ENCODE data around the gene FDX2.
A peak's percentile ranks its signal among the peaks of the same experiment; 100 is the strongest.

The FDX2 gene

DNA sequence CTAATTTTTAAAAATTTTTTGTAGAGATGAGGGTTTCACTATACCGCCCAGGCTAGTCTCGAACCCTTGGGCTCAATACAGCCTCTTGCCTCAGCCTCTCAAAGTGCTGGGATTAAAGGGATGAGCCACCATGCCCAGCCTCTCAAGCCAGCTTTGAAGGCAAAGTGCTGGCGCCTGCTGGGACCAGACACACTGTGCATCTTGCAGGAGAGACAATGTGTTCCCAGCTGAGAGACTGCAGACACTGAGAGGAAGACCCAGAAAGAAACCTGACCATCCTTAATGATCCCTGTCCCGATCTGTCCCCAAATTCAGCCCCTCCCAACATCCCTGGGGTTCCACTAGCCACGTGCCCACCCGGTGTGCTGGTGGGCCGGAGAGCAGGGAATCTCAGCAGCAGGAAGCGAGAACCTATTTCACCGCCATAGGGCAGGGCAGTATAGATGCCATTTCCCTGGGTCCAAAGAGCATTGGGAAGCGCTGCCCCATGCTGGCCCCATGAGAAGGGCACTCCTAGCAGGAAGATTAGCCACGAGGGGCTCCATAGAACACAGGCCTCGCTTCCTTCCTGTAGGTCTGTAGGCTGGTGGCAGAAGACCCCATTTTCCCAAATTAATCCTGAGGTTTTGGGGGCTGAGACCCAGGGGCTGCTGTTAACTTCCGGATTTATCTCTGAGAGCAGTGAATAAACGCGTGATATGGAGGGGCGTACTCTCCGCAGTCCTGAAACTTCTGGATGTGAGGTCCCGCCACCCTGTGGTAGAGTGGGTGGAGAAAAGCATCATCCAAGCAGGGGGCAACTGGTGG is 16.5 kb upstream of the FDX2 start:
- H3K4me1 Mint-ChIP-seq, result peaks cover 36% of the 10 kb centered on the region
- DNase-seq, result no peak
- peaks cover 14% of the 10 kb centered on the region for H3K36me3 Mint-ChIP-seq (ENCODE audit: low read depth)
- no peaks in the 10 kb centered on the region for H3K9me3 Mint-ChIP-seq
- H3K27me3 Mint-ChIP-seq (ENCODE audit: low read depth, poor library complexity), result peaks cover 3% of the 10 kb centered on the region
- TF ChIP-seq CTCF (IDR thresholded peaks at IDR 0.05), result no peak
- H3K4me3 Mint-ChIP-seq, result peak overlapping the region; percentile 97
- H3K27ac Mint-ChIP-seq, result peak overlapping the region; percentile 99

- no peak for TF ChIP-seq CTCF (IDR thresholded peaks at IDR 0.05)
- peaks cover 21% of the 10 kb centered on the region for H3K36me3 Mint-ChIP-seq (ENCODE audit: low read depth)
- no peaks in the 10 kb centered on the region for H3K9me3 Mint-ChIP-seq
- H3K27me3 Mint-ChIP-seq (ENCODE audit: low read depth, poor library complexity), result no peaks in the 10 kb centered on the region
- no peak overlapping the region for H3K4me3 Mint-ChIP-seq
- H3K4me1 Mint-ChIP-seq, result peaks cover 31% of the 10 kb centered on the region
- no peak overlapping the region for H3K27ac Mint-ChIP-seq
- no peak for DNase-seq
Observed at GRCh38 chr19:10329555-10329954, 13.7 kb upstream of the FDX2 start.

GRCh38 chr19:10328558-10329429 is 13.0 kb upstream of the FDX2 start:
- H3K9me3 Mint-ChIP-seq, result no peaks in the 10 kb centered on the region
- no peak overlapping the region for H3K4me3 Mint-ChIP-seq
- H3K36me3 Mint-ChIP-seq (ENCODE audit: low read depth), result peaks cover 21% of the 10 kb centered on the region
- no peak overlapping the region for H3K27ac Mint-ChIP-seq
- no peak for DNase-seq
- no peak for TF ChIP-seq CTCF (IDR thresholded peaks at IDR 0.05)
- no peaks in the 10 kb centered on the region for H3K27me3 Mint-ChIP-seq (ENCODE audit: low read depth, poor library complexity)
- H3K4me1 Mint-ChIP-seq, result peaks cover 23% of the 10 kb centered on the region

DNA sequence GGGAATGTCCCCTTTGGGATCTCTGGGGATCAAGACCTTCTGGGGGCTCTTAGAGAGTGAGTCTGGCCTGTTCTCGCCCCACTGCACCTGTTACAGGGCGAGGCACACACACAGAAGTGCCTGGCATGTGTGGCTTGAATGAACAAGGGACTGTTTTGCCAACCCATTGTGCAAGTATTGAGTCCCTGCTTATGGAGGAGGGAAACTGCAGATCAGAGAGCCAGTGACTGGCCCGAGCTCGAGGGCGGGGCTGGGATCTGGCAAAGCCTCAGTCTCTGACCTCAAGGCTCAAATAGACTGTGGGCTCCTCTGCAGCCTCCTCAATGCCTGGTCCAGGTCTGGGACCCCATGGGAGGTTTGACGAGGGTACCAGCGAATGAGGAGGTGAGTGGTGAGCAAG is 12.0 kb upstream of the FDX2 start:
- Mint-ChIP-seq H3K27me3 (ENCODE audit: low read depth, poor library complexity) (no peaks in the 10 kb centered on the region), H3K9me3 (no peaks in the 10 kb centered on the region), H3K36me3 (ENCODE audit: low read depth) (peaks cover 21% of the 10 kb centered on the region), H3K27ac (peak overlapping the region; percentile 32), H3K4me3 (no peak overlapping the region), H3K4me1 (peaks cover 16% of the 10 kb centered on the region)
- no peak for TF ChIP-seq CTCF (IDR thresholded peaks at IDR 0.05)
- DNase-seq, result no peak

DNA sequence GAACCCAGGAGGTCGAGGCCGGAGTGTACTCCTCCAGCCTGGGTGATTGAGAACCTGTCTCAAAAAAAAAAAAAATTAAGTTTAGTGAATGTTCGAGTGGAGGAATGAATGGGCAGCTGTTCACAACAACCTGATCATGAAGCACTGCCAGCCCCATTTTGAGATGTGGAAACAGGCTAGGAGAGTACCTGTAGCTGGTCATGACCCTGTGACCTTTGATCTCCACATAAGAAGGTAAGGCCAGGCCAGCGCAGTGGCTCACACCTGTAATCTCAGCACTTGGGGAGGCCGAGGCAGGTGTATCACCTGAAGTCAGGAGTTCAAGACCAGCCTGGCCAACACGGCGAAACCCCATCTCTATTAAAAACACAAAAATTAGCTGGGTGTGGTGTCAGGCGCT is 9.9 kb upstream of the FDX2 start:
- Mint-ChIP-seq H3K4me3 (no peak overlapping the region), H3K9me3 (no peaks in the 10 kb centered on the region), H3K27ac (no peak overlapping the region), H3K4me1 (peaks cover 4% of the 10 kb centered on the region), H3K36me3 (ENCODE audit: low read depth) (peaks cover 27% of the 10 kb centered on the region), H3K27me3 (ENCODE audit: low read depth, poor library complexity) (no peaks in the 10 kb centered on the region)
- no peak for TF ChIP-seq CTCF (IDR thresholded peaks at IDR 0.05)
- no peak for DNase-seq

All from nephron progenitor cell (in vitro differentiated cells).